Measurements from ENCODE around the gene TEX50. TPM values are rescaled to one million over a fixed set of nuclear protein-coding genes. Genes with fewer than 3 reads are reported as not detected.
"Not testable (repeated sequence)": the region's sequence is repeated elsewhere in the genome, so short reads cannot be mapped to it uniquely, and the experiment has no call there.

Gene TEX50, protein sequence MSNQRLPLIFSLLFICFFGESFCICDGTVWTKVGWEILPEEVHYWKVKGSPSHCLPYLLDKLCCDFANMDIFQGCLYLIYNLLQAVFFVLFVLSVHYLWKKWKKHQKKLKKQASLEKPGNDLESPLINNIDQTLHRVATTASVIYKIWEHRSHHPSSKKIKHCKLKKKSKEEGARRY
- total RNA-seq: not detected

DNA sequence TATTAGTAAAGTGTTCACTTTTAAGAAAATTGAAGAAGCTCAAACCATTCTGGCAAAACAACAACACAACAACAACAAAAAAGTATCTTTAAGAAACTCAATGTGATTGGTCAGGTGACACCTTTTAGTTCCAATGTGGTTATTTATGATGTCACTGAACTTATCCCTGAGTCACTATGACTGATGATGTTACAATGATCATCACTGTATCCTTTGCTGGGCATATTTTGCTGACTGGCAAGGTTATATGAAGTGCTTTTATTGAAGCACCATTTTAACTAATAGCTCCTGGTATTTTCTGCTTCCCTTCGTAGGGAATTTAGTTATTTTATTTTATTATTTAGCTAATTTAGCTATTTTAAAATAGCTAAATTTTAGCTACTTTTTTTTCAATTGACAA lies at the start of gene TEX50:
TSS of gene TEX50 (plus strand) at position 223 of the 400 bp plus-strand sequence. CDS start 184 bp downstream, outside the sequence.
- DNase-seq: no peak

DNA sequence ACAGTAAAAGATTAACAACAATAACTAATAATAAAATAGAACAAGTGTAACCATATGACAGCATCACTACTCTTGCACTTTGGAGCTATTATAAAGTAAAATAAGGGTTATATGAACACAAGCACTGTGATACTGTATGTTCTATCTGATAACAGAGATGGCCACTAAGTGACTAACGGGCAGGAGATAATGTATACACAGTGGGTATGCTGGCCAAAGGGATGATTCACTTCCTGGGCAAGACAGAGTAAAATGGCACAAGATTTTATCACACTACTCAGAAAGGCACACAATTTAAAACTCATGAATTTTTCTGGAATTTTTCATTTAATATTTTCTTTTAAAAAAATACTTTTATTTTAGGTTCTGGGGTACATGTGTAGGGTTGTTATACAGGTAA lies 44.6 kb upstream of the TEX50 start:
- DNase-seq: no peak

DNA sequence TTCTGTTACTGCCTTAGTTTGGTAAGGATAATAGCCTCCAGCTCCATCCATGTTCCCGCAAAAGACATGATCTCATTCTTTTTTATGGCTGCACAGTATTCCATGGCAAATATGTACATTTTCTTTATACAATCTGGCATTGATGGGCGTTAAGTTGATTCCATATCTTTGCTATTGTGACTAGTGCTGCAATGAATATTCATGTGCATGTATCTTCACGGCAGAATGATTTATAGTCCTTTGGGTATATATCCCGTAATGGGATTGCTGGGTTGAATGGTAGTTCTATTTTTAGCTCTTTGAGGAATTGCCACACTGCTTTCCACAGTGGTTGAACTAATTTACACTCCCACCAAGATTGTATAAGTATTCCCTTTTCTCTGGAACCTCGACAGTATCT lies 44.0 kb upstream of the TEX50 start:
- DNase-seq: not testable (repeated sequence)

DNA sequence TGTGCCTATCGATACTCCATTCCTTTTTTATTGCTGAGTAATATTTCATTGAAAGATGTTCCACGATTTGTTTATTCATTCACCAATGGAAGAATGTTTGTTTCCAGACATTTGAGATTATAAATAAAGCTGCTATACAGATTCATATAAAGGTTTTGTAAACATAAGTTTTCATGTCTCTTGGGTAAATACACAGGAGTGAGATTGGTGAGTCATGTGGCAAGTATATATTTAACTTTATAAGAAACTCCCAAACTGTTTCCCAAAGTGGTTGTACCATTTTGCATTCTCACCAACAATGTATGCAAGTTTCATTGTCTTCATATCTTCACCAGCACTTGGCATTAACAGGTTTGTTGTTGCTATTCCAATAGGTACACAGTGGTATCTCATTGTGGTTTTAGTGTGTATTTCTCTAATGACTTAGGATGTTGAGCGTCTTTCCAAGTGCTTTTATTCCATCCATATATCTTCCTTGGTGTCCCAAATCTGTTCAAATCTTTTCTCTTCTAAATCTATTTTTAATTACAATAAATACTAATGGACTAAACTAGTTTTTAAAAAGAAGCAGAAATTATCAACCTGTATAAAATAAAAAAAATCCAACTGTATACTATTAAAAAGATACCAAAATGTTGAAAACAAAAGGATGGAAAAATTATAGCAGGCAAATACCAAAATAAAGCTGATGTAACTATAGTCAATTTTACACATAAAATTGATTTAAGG lies 38.9 kb upstream of the TEX50 start:
- no peak for DNase-seq

DNA sequence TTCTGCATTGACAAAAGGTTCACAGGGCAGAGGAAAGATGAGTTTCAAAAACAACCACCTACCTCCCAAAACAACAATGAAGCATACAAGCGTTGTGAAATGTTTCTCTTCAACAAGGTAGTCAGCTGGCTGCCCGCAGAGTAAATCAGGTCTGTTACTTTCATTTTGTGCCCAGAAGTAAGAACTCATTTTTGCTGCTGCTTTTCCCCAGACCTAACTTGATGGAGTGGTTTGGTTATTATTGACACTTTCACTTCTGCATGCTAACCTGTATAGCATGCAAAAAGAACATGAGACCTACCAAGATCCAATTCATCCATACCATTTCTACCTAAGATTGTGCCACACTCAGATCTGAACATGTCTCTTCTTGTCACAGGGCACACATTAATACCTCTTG lies 33.5 kb upstream of the TEX50 start:
- DNase-seq: no peak

DNA sequence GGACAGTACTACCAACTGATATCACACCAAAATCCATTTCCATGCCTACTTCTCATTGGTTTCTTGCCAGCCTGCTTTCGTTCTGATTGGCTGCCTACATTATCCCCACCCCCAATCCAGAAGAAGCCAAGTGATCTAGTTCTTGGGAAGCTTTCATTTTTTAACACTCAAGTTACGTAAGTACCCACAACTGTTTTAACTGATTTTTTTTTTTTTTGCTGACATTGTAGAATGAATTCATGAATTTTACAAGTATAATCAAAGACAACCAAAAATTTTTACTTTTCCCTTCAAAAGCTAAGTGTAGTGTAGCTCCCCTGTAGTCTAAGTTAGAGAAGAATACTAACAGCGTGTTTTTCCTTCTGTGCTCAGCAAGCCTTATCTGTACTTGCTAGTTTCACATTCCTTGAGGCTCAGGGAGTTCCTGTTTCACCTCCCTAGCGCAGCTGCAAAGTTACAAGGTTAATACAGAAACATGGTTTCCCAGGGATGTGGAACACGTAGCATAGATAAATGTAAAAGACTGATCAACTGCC lies 32.0 kb upstream of the TEX50 start, which contains the start of gene SLC9C2:
TSS of gene SLC9C2 (minus strand) at position 17 of the 536 bp plus-strand sequence. CDS start 1,296 bp downstream, outside the sequence.
- no peak for DNase-seq

DNA sequence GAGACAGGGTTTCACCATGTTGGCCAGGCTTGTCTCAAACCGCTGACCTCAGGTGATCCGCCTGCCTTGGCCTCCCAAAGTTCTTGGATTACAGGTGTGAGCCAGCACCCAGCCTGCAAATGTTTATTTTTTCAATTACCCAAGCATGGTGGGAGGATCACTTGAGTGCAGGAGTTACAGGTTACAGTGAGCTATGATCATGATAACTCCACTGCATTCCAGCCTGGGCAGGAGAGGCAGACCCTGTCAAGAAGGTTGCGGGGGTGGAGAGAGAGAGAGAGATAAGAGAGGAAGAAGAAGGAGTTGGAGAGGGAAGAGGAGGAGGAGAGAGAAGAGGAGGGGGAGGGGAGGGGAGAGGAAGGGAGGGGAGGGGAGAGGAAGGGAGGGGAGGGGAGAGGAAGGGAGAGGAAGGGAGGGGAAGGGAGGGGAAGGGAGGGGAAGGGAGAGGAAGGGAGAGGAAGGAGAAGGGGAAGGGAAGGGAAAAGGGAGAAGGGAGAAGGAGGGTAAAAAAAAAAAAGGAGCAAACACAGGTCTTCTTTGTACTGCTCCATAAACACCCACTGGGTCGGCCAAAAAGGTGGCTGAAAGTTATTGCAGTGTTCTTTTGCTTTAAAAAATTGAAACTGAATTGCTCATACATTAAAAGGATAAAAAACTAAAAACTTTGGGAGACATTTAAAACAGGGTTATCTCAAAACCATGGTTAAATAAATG lies 26.5 kb upstream of the TEX50 start:
- DNase-seq: no peak

DNA sequence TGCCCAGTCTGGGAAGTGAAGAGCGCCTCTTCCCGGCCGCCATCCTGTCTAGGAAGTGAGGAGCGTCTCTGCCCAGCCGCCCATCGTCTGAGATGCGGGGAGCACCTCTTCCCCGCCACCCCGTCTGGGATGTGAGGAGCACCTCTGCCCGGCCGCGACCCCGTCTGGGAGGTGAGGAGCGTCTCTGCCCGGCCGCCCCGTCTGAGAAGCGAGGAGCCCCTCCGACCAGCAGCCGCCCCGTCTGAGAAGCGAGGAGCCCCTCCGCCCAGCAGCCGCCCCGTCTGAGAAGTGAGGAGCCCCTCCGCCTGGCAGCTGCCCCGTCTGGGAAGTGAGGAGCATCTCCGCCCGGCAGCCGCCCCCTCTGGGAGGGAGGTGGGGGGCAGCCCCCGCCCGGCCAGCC lies 22.1 kb upstream of the TEX50 start:
- not testable (repeated sequence) for DNase-seq

DNA sequence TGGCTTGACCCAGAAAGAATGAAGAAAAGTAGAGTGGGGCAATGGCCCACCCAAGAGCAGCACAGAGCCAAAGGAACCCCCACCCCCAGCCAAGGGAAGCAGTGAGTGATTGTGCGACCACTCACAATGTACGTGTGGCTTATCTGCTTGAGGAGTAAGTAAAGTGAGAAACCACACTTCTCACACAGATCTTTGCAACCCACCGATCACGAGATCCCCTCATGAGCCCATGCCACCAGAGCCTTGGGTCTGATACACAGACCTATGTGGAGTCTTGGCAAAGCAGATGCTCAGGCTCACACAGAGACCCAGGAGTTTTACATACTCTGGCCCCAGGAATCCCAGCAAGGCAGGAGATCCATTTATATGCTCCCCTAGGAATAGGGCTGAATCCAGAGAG lies 18.3 kb upstream of the TEX50 start:
- no peak for DNase-seq

DNA sequence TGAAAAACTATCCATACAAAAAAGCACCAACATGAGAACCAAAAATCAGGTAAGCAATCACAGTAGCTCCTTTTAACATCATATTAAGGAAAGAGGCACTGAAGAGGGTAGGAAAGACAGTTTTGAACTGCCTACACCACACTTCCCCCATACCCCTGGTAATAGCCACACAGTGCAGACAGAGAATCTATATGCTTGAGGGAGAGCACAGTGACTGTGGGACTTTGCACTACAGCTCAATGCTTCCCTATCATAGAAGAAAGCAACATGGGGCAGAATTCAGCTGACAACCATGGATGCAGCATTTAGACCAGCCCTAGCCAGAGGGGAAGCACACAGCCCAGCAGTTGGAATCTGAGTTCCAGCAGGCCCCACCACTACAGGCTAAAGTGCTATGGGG lies 7.9 kb upstream of the TEX50 start:
- no peak for DNase-seq

DNA sequence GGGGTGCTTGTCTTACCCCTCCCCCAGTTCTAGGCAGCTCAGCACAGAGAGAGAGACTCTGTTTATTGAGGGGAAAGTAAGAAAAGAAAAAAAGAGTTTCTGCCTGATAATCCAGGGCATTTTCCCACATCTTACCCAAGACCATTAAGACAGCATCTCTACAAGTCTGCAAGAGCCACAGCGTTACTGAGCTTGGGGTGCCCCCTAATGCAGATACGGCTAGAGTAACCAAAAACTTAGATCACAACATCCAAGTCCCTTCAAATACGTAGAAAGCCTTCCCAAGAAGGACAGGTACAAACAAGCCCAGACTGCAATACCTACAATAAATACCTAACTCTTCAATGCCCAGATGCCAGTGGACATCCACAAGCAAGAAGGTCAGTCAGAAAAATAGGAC lies 6.2 kb upstream of the TEX50 start:
- DNase-seq: no peak

DNA sequence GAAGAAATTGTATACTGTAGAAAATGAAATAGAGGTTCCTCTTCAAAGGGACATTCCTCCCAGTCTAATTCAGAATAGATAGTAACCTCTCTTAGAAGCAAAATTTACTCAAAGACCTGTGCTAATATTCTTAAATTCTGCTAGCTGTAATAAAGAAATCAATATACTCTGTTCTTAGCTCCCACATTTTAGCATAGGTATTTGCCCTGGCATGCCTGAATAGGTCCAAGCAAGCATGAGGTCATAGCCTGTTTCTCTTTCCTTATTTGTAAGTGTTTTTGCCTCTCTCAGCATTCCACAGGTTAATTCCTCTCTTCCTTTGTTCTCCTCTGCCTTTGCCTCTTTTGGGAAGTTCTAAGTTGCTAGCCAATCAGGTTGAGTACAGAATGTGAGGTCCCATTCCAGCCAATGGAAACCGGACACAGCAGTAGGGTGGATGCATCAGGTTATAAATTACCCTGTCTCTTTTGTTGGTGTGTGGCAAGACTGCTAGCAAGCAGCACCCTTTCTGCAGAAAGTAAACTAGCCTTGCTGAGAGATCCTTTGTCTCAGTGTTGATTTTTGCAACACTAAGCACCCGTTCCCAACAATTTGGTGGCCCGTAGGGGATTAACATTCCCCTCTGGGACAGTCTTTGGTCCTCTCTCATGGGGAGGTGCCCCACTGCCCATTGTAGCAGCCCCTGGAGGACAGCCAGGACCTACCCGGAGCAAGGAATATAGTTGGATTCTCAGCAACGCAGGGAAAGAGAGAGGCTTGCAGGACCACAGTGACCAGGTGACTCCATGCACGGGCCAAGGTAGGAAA lies 2.3 kb downstream of the TEX50 start:
- not testable (repeated sequence) for DNase-seq

DNA sequence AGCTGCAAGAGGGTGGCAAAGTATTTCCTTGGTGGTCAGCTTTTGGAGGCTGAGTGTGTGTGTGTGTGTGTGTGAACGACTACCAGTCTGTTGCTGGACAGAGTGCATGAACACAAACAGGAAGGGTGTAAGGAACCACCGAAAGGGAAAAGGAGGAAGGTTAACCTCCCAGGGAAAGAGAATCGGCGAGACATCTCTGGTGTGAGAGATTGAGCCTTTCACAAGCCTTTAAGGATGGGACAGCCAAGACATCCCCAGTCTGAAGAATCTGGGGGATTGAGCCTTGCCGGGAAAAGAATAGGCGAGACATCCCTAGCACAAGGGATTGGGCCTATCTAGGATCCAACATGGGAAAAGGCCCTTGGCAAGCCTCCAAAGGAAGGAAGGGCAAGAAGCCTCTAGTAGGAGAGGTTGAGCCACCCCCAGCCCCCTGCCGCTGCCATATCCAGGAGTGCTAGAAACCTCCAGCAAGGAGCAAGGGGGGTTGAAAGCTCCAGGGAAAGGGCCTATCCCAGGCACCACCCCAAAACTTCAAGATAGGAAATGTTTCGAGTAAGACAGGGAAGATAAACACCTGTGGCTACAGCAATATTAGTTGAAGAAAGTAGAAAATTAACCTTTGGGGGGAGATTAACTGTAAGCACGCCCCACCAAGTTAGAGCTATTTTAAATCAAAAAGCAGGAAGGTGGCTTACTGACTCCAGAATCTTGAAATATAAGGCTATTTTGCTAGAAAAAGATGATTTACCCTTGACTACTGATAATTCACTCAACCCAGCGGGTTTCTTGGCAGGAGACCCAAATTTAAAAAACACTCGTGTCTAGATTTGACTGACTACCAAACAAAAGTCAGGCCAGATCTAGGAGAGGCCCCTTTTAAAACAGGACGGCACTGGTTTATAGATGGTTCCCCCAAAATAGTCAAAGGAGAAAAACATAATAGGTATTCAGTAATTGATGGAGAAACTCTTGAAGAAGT lies 3.2 kb downstream of the TEX50 start:
- DNase-seq: no peak

DNA sequence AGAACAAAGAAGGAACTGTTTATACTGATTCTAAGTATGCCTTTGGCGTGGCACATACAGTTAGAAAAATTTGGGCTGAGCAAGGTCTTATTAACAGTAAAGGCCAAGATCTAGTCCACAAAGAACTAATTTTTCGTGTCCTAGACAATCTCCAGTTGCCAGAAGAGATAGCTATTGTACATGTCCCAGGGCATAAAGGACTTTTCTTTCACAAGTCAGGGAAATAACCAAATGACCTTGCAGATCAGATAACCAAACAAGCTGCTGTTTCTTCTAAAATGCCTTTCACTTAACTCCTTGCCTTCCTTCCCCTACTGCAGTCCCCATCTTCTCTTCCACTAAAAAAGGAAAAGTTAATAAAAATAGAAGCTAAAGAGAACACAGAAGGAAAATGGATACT lies 4.0 kb downstream of the TEX50 start:
- DNase-seq: no peak

DNA sequence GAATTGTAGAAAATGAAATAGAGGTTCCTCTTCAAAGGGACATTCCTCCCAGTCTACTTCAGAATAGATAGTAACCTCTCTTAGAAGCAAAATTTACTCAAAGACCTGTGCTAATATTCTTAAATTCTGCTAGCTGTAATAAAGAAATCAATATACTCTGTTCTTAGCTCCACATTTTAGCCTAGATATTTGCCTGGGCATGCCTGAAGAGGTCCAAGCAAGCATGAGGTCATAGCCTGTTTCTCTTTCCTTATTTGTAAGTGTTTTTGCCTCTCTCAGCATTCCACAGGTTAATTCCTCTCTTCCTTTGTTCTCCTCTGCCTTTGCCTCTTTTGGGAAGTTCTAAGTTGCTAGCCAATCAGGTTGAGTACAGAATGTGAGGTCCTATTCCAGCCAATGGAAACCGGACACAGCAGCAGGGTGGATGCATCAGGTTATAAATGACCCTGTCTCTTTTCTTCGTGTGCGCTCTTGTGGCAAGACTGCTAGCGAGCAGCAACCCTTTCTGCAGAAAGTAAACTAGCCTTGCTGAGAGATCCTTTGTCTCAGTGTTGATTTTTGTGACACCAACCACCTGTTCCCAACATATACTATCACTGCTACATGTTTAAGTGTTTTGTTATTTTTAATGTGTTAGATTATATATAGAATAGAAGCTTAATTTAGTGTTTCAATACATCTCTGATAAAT lies 7.5 kb downstream of the TEX50 start:
- DNase-seq: not testable (repeated sequence)

DNA sequence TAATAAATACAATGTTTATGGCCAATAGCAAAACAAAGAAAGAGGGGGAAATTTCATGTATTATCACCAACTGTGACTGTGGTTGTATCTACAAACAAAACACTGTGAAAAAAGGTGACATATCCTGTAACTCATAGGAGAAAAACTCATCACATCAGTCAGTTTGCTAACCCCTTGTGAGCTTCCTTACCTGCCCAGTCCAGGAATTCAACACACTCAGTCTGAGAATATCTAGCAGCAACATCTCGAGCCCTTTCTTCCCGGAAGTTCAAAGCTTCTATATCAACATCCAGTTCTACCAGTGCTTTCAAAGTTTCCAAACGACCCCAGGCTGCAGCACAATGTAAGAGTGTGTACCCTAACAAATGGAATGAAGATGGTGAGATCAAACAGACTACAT lies 11.5 kb downstream of the TEX50 start:
- no peak for DNase-seq

DNA sequence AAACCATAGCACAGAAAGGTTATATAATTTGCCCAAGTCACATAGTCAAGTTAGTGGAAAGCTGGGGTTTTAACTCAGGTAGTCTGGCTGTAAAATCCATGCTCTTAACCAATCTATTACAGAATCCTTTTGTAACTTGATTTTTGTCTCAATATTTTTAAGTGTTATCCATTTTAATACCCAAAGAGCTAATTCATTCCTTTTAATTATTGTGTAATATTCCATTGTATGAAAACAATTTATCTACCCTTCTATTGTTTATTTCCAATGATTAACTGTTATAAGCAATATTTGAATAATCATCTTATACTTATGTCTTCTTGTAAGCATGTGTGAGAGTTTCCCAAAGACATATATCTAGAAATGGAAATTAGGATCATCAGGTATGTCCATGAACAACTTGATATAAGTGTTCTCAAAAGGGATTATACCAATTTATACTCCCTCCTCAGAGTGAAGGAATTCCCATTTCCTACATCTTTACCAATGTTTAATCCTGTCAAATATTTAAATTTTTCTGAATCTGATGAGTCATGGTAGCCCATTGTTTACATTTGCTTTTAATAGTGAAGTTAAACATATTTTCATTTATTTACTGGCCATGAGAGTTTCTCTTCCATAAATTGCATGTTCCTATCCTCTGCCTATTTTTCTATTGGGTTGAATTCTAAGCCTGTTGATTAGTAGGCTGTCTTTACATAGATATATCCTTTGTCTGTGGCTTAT lies 13.9 kb downstream of the TEX50 start:
- no peak for DNase-seq

DNA sequence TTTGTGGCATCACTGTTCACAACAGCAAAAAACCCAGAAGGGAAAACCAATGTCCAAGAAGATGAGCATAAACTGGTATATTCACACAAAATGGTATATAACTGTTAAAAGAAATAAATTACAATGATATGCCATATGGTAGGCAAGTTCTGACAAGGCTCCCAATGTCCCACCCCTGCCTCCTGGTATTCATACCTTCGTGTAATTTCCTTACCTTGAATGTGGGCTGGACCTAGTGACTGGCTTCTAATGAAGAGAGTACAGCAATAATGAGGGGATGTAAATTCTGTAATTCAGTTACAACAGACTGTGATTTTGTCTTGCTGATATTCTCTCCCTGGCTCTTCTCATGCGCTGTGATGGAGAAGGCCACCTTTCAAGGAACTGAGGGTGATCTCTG lies 25.2 kb downstream of the TEX50 start:
- no peak for DNase-seq

DNA sequence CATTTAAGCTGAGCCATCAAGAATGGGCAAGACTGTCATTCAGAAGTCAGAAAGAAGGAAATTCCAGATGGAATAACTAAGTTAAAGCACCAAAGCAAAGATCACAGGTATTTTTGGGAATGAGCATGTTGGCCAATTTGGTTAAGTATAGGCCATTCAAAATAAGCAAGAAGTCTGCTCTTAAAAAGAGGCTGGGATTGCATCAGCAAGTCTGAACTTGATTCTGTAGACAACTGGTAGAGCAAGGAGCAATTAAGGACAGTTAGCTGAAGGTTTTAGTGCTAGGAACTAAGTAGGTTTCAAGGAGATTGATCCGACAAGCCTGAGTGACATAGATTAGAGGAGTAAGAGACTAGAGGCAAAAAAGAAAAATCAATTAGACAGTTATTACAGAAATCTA lies 26.1 kb downstream of the TEX50 start:
- no peak for DNase-seq

DNA sequence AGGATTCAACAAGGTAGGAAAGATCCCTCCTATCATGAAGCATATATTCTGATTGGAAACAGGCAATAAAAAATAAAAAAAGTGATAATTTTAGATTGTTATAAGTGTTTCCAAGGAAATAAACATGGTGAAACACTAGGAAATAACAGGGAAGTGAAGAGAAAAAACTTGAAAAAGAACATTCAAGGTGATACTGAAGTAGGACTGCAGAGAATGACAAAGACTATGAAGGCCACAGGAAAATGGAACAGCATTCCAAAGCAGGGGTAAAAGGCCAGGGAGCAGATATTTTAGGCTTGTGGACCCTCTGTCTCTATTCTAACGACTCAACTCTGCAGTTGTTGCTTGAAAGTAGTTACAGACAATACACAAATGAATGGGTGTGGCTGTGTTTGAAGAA lies 26.6 kb downstream of the TEX50 start:
- DNase-seq: no peak

Data from skin of body (tissue), 2 donors.